ENCODE results near the gene LRRC8B.

Gene LRRC8B

DNA sequence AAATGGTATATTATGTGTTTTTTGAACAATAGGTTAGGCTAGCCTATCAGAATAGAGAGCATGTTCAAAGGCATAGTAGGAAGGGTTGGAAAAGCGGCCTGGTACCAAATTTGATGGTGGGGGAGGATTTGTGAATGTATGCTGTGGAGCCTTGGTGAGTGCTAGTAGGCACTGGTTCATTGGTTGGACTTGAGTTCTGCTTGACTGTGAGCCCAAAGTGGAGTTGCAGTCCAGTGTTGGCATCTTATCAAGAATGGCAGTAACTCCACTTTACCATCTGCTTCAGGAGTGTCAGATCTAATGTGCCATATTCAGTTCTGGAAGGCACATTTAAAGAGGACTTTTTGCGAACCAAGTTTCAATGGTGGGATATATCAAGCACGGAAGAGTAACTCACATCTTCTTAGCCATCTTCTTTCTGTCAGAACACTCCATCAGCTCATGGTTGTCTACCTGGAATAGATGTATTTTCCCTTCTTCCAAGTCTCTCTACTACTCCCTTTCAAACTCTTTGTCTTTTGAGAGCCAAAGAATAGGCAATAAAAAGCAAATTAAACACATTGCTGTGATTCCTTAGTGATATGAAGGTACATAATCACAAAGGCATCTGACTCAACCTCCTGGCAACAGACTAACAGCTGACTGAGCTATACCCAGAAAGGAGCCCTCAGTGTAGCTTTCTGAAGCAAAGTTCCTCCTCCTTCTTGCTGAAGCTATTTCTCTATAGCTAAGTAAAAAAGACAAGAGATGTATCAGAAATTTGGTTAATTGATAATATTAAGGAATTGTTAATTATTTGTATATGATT lies 21.7 kb downstream of the LRRC8B start:
- DNase-seq (ENCODE audit: low read depth in 2 of 2, low spot score in 1 of 2), result no peak

GRCh38 chr1:89546934-89547562 lies 22.4 kb downstream of the LRRC8B start:
- DNase-seq (ENCODE audit: low read depth in 2 of 2, low spot score in 1 of 2), result no peak

DNA sequence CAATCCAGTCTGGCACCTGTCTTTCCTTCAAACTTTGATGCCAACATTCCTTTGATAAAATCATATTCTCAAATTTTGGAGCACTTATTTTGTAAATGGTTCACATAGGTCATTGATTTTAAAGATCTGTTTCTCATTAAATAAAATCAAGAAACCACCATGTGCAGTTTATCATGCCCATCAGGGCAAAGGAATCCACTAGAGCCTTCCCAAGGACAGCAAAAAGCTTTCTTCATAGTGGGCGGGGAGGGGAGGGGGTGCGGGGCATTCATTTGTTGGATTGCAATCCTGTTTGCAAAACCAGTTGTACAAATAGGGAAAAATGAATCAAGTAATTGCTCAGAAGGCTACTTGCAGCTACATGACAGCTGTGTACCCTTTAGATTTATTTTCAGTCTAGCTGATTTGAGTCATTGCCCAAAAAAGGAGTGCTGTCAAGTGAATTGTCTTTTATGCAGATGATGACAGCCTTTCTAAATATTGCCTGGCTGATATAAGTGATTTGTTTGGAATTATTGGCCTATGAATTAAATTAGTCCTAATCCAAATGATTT lies 23.0 kb downstream of the LRRC8B start:
- no peak for DNase-seq (ENCODE audit: low read depth in 2 of 2, low spot score in 1 of 2)

DNA sequence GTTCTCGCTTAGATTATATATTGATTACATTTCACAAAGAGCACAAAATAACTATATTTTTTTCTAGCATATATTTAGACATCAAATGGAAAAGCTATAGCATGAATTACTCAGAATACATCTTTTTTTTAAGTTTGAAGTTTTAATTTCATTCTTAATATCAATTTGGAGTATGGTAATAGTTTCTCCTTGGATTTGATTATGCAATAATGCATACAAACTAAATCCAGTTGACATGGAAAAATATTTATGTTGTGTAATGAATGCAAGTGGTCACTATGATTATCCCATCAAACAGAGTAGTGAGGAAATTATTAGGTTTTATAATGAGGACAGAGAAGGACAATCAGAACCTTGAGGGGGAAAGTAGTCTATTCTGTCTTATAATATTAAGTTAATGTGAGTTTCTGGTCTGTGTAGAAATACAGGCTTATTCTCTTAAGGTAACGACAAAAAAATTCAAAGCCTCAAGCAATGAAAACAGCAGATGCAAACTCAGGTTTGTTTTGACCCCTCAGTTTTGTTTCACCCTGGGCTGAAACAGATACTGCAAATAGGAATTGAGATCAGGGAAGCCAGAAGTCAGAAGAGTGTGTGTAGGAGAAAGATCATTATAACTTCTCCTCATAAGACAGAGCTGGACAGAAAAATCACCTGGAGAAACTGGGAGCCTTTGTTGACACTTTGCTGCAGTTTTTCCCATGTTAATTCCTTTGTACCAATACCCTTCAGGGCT lies 23.7 kb downstream of the LRRC8B start:
- DNase-seq (ENCODE audit: low read depth in 2 of 2, low spot score in 1 of 2), result no peak

DNA sequence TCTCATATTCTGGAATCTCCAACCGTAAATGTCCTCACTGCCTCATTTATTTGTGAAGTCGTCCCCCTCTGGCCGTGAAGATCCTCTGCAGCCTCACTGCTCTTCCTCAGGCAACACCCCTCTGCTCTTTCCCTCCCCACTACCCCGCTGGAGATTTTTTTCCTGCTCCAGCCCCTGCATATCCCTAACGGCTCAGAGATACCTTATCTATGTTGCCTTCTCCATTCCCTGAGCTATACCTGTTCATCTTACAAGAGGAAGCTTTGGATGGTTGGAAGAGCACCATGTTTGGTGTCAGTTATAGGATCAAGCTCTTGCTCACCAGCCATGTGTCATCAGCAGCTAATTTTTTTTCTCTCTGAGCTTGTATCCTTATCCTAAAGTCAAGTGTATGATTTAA lies 26.4 kb downstream of the LRRC8B start:
- no peak for DNase-seq (ENCODE audit: low read depth in 2 of 2, low spot score in 1 of 2)

DNA sequence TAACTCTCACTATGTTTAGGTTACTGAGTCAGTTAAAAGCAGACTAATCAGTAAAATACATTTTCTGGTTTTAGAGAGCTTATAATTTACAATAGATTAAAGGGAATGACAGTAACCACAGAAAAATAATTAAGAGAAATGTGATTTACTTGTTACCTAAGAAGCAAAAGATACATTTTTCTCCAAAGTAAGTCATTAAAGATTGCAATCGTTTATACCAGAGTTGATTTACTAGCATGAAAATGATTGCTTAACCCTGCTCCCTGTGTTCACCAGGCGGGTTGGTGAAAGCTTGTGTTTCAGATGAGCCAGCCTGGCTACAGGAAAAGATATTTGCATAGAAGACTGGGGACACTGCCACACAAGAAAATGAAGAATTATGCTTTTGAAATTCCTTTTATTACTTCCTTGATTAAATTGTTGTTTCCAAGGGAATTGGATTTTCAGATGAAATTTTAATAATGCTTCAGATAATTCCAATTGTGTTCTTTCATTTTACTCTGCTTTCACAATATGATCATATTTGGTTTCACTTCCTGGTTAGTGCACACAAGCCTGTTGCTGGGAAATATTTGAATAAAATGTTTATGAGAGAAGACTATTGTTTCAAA lies 27.9 kb downstream of the LRRC8B start:
- no peak for DNase-seq (ENCODE audit: low read depth in 2 of 2, low spot score in 1 of 2)

- no peak for DNase-seq (ENCODE audit: low read depth in 2 of 2, low spot score in 1 of 2)
Observed at GRCh38 chr1:89553157-89553556, 28.5 kb downstream of the LRRC8B start.

GRCh38 chr1:89555550-89555949 lies 30.9 kb downstream of the LRRC8B start:
- DNase-seq (ENCODE audit: low read depth in 2 of 2, low spot score in 1 of 2), result no peak

DNA sequence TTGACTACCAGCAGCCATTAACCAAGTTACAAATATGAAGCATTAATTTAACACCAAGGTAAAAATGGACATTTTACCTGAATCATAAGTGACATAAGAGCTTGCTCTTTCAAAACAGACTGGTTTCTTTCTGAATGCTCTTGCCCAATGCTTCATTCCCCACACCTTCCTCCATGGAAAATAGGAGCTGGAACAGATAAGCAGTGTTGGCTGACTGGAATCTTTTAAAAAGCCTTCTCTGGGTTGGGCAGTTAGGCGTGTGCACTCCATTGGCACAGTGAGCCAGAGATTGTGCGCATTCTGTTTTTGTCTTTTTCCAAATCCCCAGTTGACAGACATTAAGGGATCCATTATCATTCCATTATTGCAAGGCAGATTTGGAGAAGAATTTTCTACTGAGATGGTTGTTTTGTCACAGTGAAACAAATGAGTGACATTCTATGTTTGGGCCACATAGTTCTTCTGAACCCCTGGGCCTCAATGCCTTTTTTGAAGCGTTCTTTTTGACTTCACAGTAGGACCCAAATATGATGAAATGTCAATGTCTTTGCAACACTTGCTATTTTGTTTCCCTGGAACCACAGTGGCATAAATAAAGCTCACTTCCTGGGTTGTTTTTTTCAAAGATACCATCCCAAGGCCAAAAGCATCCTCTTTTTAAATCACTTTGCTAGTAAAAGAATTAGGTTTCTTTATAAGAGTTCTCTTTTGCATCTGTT lies 32.3 kb downstream of the LRRC8B start:
- no peak for DNase-seq (ENCODE audit: low read depth in 2 of 2, low spot score in 1 of 2)

DNA sequence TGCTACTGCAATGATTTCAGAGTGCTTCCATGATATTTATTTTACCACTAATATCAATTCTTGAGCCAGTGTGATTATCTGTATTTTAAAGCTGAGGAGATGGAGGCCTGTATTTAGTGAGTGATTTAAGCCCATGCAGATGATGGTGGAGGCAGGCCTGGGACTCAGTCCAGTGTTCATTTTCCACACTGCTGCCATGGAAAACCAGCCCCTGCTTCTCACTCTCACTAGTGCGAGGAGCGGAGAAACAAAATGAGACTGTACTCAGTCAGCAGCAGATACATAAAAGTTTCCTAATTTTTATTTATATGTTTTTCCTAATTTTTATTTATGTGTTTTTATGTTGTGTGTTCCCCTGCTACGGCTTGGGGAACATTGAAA lies 32.8 kb downstream of the LRRC8B start:
- DNase-seq (ENCODE audit: low read depth in 2 of 2, low spot score in 1 of 2), result no peak

DNA sequence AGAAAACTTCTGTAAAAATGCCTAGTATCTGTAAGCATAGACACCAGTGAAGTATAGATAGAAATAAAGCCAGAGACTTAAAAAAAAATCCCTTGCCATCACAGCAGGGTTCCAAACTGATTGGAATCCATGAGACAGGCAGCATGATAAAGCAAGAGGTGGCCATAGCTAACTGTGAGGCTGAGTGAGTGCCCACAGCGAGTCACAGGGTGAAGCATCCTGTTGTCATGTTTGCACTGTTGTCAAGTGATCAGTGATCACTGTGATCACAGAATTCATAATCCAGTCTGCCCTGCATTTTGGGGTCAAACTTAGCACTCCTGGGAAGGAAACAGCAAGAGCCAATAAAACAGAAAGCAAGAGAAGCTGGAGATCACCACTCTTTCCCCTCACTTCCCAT lies 33.3 kb downstream of the LRRC8B start:
- no peak for DNase-seq (ENCODE audit: low read depth in 2 of 2, low spot score in 1 of 2)

DNA sequence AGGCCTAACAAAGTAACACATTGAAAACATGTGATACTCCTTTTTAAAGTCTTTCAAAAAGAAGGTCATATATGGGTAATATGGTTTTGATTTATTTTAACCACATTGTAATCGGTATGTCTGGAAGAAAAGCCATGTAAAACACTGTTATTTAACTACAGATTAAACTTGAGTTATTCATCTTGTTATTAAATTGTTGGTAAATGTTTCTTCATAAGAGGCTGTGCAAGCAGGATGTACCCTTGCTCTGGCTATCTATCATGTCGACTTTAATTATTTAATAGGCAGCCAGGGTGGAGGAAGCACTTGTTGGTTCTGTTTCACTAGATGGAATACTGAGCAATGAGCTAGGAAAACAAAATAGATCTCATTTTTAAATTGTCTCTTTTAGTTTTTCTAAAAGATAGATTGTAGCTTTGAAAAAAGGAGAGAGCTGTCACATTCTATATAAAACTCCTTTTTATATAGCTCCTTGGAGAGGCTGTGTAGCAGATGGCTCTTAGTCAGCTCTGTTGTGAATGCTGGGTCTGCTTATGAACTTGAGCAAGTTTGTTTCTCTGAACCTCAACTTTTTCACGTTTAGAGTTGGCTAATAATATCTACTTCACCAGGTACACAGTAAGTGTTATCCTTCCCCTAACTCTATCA lies 39.5 kb downstream of the LRRC8B start:
- no peak for DNase-seq (ENCODE audit: low read depth in 2 of 2, low spot score in 1 of 2)

DNA sequence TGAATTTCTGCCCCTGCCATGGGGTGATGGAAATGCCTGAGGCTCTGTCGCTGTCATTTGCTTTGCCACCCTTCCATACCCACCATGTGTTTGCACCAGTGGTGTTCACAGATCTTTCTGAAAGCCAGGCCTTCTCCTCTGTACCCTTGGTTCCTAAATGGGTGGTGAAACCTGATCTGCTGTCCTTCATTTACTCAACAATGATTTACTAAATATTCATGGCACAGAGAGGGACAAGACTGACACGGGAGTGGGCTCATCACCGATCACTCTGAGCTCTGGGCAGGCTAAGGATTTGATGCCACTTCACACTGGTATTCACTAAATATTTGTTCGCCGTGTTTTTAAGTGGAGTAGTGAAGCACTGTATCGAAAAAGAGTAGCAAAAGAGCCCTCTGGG lies 40.9 kb downstream of the LRRC8B start:
- DNase-seq (ENCODE audit: low read depth in 2 of 2, low spot score in 1 of 2), result no peak

DNA sequence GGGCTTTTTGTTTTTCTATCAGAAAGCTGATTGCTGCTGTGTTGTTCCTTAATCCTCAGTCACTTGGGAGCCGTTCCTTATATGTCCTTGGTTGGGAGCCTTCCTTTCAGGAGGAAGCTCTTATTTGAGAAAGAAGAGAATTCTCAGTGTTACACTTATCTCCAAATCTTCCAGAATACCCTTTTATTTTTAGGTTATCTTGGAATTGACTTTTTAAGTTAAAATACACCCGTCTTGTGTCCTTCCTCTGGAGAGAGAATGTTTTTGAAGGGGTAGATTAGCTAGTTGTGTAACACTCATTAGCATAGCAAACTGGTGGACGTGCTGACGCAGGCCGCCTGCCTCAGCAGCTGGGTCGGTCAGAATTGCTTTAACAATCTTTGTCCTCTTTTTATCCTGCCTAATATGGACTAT lies 42.1 kb downstream of the LRRC8B start:
- no peak for DNase-seq (ENCODE audit: low read depth in 2 of 2, low spot score in 1 of 2)

- no peak for DNase-seq (ENCODE audit: low read depth in 2 of 2, low spot score in 1 of 2)
Observed at GRCh38 chr1:89567797-89568196, 43.2 kb downstream of the LRRC8B start.

GRCh38 chr1:89573410-89573809 lies 48.8 kb downstream of the LRRC8B start:
- DNase-seq (ENCODE audit: low read depth in 2 of 2, low spot score in 1 of 2), result no peak

DNA sequence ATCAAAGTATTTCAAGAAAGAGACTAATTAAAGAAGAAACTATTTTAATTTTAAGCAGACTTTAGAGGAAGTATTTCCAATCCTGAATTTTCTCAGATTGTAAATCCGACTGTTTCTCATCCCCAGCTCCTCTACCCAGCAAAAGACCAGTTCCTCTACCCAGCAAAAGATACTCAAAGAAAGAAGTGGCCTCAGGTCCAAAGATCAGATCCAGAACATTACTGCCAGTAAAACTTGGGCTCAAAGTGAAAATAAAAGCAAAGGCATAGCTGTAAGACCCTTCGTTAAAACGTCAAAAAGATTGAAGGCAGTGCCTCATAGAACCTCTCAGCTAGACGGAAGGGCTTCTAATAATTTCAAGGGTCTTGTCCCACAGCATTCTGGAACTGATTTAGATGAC lies 50.0 kb downstream of the LRRC8B start:
- no peak for DNase-seq (ENCODE audit: low read depth in 2 of 2, low spot score in 1 of 2)

DNA sequence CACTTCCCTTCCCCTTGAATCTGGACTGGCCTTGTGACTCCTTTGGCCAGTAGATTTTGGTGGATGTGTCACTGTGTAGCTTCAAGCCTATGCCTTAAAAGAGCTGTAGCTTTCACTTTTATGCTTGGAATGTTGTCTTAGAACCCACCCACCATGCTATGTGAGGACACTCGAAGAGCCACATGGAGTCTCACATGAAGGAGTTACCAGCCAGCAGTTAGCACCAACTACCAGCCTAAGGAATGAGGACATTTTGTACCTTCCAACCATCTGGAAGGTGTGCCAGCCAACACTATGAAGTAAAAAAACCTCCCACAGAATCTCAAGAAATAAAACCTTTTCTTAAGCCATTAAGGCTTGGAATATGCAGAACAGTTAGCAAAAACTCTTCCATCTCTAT lies 50.6 kb downstream of the LRRC8B start:
- no peak for DNase-seq (ENCODE audit: low read depth in 2 of 2, low spot score in 1 of 2)

DNA sequence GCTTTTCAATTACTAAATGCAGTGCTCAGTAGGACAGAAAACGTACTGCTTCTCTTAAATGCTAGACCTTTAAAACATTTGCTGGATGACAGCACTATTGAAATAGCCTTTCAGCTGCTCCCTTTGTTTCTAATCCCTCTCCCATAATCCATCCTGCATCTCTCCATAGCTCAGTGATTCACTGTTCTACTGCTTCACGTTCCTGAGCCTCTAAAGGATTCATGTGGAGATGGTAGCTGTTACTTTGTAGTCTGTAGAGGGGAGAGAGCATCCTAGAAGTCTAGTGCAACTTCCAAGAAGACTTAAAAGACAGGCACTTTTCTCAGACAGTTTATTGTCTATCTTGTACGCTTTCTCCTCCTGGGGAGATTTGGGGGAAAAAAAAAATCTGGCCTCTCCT lies 51.4 kb downstream of the LRRC8B start:
- no peak for DNase-seq (ENCODE audit: low read depth in 2 of 2, low spot score in 1 of 2)

- DNase-seq (ENCODE audit: low read depth in 2 of 2, low spot score in 1 of 2), result no peak
Observed at GRCh38 chr1:89578151-89578550, 53.5 kb downstream of the LRRC8B start.

Measured in stimulated activated CD8-positive, alpha-beta memory T cell treated with anti-CD3 and anti-CD28 coated beads, Interleukin-4, amount 100 ng/mL, for 4 hours (primary cell).